ENCODE data around the gene CAMK1D. TPM values are rescaled to one million over a fixed set of nuclear protein-coding genes. Genes with fewer than 3 reads are reported as not detected.

Gene CAMK1D
- total RNA-seq, 1 donor from 2014 or later = 12.8 TPM

DNA sequence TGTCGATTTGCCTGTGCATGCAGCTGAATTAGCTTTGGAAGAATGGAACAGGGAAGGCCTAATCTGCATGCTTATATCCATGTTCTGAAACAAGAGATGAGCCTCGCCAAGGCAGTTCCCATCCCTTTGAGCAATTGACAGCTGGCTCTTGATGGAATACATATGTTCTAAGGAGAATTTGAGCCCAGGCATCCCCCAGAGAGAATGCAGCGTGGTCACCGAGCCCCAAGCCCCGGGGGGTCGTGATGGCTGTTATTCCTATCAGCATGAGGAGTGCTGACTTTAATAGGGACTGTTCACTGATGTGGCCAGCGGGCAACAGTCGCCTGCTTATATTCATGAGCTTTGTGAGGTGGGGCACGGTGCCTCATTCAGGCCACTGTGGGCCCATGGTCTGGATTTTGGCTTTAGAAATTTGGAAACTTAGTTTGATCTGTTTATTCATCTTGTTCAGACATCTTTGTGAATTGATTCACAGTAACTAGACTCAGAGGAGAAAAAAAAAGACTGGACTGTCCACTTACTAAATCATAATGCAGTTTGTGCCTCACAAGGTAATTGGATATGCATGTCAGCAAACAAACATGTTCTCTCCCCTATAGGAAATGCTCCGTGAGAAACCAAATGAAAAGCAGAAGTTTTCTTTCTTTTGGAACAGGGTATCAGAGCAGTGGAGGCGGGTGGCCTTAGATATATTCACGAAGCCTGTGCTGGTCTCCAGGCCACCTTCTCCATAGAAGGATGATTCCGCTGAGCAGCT is 447.2 kb downstream of the CAMK1D start:
- TF ChIP-seq POLR2AphosphoS5 (IDR thresholded peaks at IDR 0.05; ENCODE audit: insufficient read depth in 1 of 2, low read depth in 1 of 2) (no peak), POLR2A (IDR thresholded peaks at IDR 0.05) (no peak)
- TF ChIP-seq, protein P1, sequence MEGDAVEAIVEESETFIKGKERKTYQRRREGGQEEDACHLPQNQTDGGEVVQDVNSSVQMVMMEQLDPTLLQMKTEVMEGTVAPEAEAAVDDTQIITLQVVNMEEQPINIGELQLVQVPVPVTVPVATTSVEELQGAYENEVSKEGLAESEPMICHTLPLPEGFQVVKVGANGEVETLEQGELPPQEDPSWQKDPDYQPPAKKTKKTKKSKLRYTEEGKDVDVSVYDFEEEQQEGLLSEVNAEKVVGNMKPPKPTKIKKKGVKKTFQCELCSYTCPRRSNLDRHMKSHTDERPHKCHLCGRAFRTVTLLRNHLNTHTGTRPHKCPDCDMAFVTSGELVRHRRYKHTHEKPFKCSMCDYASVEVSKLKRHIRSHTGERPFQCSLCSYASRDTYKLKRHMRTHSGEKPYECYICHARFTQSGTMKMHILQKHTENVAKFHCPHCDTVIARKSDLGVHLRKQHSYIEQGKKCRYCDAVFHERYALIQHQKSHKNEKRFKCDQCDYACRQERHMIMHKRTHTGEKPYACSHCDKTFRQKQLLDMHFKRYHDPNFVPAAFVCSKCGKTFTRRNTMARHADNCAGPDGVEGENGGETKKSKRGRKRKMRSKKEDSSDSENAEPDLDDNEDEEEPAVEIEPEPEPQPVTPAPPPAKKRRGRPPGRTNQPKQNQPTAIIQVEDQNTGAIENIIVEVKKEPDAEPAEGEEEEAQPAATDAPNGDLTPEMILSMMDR (IDR thresholded peaks at IDR 0.05) = no peak
- H3K36me3 ChIP-seq = no peaks in the 10 kb centered on the region
- no peak overlapping the region for H3K27ac ChIP-seq
- peaks cover 4% of the 10 kb centered on the region for H3K4me1 ChIP-seq
- DNase-seq (ENCODE audit: extremely low spot score in 2 of 2) = no peak
- intact Hi-C loops (cut with DNase I) = no loop called here
- H3K27me3 ChIP-seq = no peaks in the 10 kb centered on the region
- no peaks in the 10 kb centered on the region for H3K9me3 ChIP-seq
- H3K4me3 ChIP-seq = no peak overlapping the region

DNA sequence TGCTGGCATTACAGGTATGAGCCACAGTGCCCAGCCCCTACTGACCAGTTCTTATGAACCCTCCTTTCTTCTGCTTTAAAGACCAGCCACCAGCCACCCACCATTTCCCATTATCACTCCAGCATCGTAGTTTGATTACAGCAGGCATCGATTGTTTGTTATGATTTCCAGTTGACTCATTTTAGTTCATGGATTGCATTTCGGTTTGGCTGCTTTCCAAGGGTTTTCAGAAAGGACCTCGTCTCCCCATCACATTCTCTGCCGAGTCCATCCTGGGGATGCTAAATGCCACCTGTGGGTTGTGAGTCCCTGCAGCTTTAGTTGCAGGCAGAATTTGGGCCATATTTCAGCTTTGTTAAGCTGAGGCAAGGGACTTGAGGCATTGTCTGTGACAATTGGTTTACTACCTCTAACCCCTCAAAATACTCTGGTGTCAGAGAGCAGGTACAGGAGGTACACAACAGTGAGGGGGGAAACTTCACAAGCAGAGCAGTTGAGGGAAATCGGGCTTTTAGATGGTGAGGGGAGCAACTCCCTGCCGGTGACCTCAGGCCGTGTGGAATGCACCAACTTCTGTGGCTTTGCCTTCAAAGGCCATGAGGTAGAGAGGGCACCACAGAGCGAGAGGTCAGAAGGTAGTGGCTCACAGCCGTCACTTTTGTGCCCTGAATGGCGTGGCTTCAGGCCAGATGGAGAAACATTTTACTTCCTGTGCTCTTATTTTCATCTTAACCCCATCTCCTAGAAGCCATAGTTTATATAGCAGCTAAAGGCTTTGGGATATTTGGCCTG is 448.3 kb downstream of the CAMK1D start:
- Histone ChIP-seq H3K4me3 (no peak overlapping the region), H3K4me1 (peaks cover 4% of the 10 kb centered on the region), H3K9me3 (no peaks in the 10 kb centered on the region), H3K36me3 (no peaks in the 10 kb centered on the region), H3K27ac (no peak overlapping the region), H3K27me3 (no peaks in the 10 kb centered on the region)
- intact Hi-C loops (cut with DNase I) = no loop called here
- TF ChIP-seq POLR2A (IDR thresholded peaks at IDR 0.05) (no peak), POLR2AphosphoS5 (IDR thresholded peaks at IDR 0.05; ENCODE audit: insufficient read depth in 1 of 2, low read depth in 1 of 2) (no peak)
- TF ChIP-seq, protein P1 (IDR thresholded peaks at IDR 0.05) = no peak
- no peak for DNase-seq (ENCODE audit: extremely low spot score in 2 of 2)

DNA sequence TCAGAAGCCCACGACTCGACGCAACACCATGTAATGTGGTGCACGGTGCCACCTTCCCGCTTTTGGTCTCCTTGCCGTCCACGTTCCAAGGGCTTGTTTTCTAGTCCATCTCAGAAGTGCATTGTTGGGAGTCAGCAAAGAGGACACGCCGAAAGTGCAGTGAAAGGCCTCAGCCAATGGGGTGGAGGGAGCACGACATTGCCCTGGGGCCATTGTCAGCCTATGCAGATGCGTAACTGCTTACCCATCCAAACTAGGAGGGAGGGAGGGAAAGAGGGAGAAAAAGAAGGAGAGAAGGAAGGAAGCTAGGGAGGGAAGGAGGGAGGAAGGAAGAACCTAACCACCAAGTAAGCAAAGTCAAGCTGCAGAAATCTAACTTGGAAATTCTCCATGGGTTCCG is 449.8 kb downstream of the CAMK1D start:
- Histone ChIP-seq H3K9me3 (no peaks in the 10 kb centered on the region), H3K4me1 (peaks cover 4% of the 10 kb centered on the region), H3K27ac (no peak overlapping the region), H3K4me3 (no peak overlapping the region), H3K36me3 (no peaks in the 10 kb centered on the region), H3K27me3 (no peaks in the 10 kb centered on the region)
- intact Hi-C loops (cut with DNase I) = no loop called here
- TF ChIP-seq POLR2A (IDR thresholded peaks at IDR 0.05) = no peak
- DNase-seq (ENCODE audit: extremely low spot score in 2 of 2) = no peak

DNA sequence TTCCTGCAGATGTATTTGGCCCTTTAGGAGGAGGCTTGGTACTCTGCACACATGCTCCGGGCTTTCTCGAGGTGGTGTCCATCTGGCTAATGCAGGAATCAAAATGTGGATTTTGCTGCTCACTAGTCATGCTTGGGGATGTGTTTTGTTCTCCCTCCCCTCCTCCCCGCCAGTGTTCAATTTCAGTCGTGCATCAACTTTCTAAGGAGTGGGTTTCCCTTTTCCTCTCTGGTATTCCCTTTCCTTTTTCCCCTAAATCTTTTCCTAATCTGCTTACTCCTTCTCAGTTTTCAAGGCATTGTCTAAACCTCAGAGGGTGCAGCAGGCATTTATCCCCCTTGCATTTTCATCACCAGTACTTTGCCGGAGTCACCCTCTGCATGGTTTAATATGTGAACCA is 450.4 kb downstream of the CAMK1D start:
- DNase-seq (ENCODE audit: extremely low spot score in 2 of 2) = no peak
- no peak overlapping the region for H3K4me3 ChIP-seq
- H3K36me3 ChIP-seq = no peaks in the 10 kb centered on the region
- peaks cover 4% of the 10 kb centered on the region for H3K4me1 ChIP-seq
- no peaks in the 10 kb centered on the region for H3K9me3 ChIP-seq
- intact Hi-C loops (cut with DNase I) = no loop called here
- TF ChIP-seq, protein P1 (IDR thresholded peaks at IDR 0.05) = no peak
- no peak for TF ChIP-seq POLR2A (IDR thresholded peaks at IDR 0.05)
- no peaks in the 10 kb centered on the region for H3K27me3 ChIP-seq
- H3K27ac ChIP-seq = no peak overlapping the region

DNA sequence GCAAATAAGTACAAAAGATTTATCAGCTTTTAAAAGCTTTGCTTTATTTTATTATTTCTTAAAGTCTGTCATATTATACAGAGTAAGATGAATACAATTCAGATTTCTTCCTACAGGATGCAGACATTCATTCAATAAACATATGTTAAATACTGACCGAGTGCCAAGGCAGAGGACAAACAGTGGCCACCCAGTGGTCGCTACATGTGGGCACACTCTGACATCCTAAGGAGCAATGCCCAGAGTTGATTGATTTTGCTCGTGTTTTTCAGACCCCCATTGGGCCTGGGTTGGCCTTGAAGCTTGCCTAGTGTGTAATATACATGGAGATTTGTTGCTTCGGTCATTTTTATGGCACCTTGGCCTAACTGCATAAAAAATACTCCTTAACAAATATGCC is 451.0 kb downstream of the CAMK1D start:
- Histone ChIP-seq H3K9me3 (no peaks in the 10 kb centered on the region), H3K4me1 (peaks cover 4% of the 10 kb centered on the region), H3K27ac (no peak overlapping the region), H3K27me3 (no peaks in the 10 kb centered on the region), H3K36me3 (no peaks in the 10 kb centered on the region), H3K4me3 (no peak overlapping the region)
- TF ChIP-seq POLR2AphosphoS5 (IDR thresholded peaks at IDR 0.05; ENCODE audit: insufficient read depth in 1 of 2, low read depth in 1 of 2) (no peak), POLR2A (IDR thresholded peaks at IDR 0.05) (no peak)
- TF ChIP-seq, protein P1 (IDR thresholded peaks at IDR 0.05) = no peak
- intact Hi-C loops (cut with DNase I) = no loop called here
- no peak for DNase-seq (ENCODE audit: extremely low spot score in 2 of 2)
